KMS-11 (cell line): ENCODE measurements around the gene MACO1.

Experiments used
- H2AFZ ChIP-seq: fragments of 200-600 bp; sonication (generic); 2 replicates; pipeline ENCODE4 v1.6.1; 2016; ENCODE audit warnings: antibody characterized with exemption, mixed run types, low read depth
- H3K27ac ChIP-seq: fragments of 200-600 bp; sonication (generic); 2 replicates; pipeline ENCODE4 v1.6.1; 2016; ENCODE audit warnings: mild to moderate bottlenecking, mixed run types
- H3K27me3 ChIP-seq: fragments of 200-600 bp; sonication (generic); 2 replicates; pipeline ENCODE4 v1.6.1; 2017; ENCODE audit warnings: mild to moderate bottlenecking, low read depth, mixed run types, moderate library complexity; ENCODE audit not compliant: insufficient read depth
- H3K36me3 ChIP-seq: fragments of 200-600 bp; sonication (generic); 2 replicates; pipeline ENCODE4 v1.6.1; 2017; ENCODE audit warnings: mild to moderate bottlenecking, mixed run types; ENCODE audit not compliant: insufficient read depth
- H3K4me1 ChIP-seq: fragments of 200-600 bp; sonication (generic); 2 replicates; pipeline ENCODE4 v1.6.1; 2016; ENCODE audit warnings: mild to moderate bottlenecking, low read depth, mixed run types; ENCODE audit not compliant: poor library complexity, severe bottlenecking
- H3K4me2 ChIP-seq: fragments of 200-600 bp; sonication (generic); 2 replicates; pipeline ENCODE4 v1.7.0; 2016; ENCODE audit warnings: mild to moderate bottlenecking, mixed run types
- H3K4me3 ChIP-seq: fragments of 200-600 bp; sonication (generic); IDR thresholded peaks from 2 replicates; pipeline ENCODE4 v1.6.1; 2017; ENCODE audit warnings: low read depth, low read length, mixed read lengths; ENCODE audit not compliant: insufficient read depth
- H3K79me2 ChIP-seq: fragments of 200-600 bp; sonication (generic); 2 replicates; pipeline ENCODE4 v1.6.1; 2016; ENCODE audit warnings: low read depth, mixed run types; ENCODE audit not compliant: insufficient read depth
- H3K9ac ChIP-seq: fragments of 200-600 bp; sonication (generic); 2 replicates; pipeline ENCODE4 v1.6.1; 2016; ENCODE audit warnings: mild to moderate bottlenecking, mixed run types
- H4K20me1 ChIP-seq: fragments of 200-600 bp; sonication (generic); 2 replicates; pipeline ENCODE4 v1.6.1; 2016; ENCODE audit warnings: mild to moderate bottlenecking, mixed run types; ENCODE audit not compliant: insufficient read depth
- CTCF ChIP-seq: fragments of 200-600 bp; sonication (generic); conservative IDR thresholded peaks from 2 replicates; pipeline ENCODE4 v1.6.1; 2017; ENCODE audit warnings: low read depth, mild to moderate bottlenecking, antibody characterized with exemption, low read length, moderate library complexity, mixed read lengths

MACO1 gene

GRCh38 chr1:25532970-25533369 lies 102.3 kb downstream of the MACO1 start:
- no peaks in the 10 kb centered on the region for H3K4me1 ChIP-seq
- no peaks in the 10 kb centered on the region for H4K20me1 ChIP-seq
- no peak overlapping the region for H2AFZ ChIP-seq
- no peaks in the 10 kb centered on the region for H3K36me3 ChIP-seq
- no peak overlapping the region for H3K4me3 ChIP-seq
- no peak overlapping the region for H3K9ac ChIP-seq
- no peak for TF ChIP-seq CTCF
- H3K79me2 ChIP-seq = no peaks in the 10 kb centered on the region
- H3K27me3 ChIP-seq = no peaks in the 10 kb centered on the region
- no peak overlapping the region for H3K4me2 ChIP-seq
- no peak overlapping the region for H3K27ac ChIP-seq

- no peak overlapping the region for H3K9ac ChIP-seq
- no peaks in the 10 kb centered on the region for H3K27me3 ChIP-seq
- no peak overlapping the region for H3K4me2 ChIP-seq
- no peaks in the 10 kb centered on the region for H3K4me1 ChIP-seq
- no peak overlapping the region for H3K4me3 ChIP-seq
- H3K79me2 ChIP-seq = no peaks in the 10 kb centered on the region
- TF ChIP-seq CTCF = no peak
- H3K36me3 ChIP-seq = no peaks in the 10 kb centered on the region
- no peak overlapping the region for H3K27ac ChIP-seq
- H4K20me1 ChIP-seq = no peaks in the 10 kb centered on the region
- no peak overlapping the region for H2AFZ ChIP-seq
Observed at GRCh38 chr1:25533775-25534409, 103.2 kb downstream of the MACO1 start.

- Histone ChIP-seq H3K36me3 (no peaks in the 10 kb centered on the region), H3K27me3 (no peaks in the 10 kb centered on the region), H3K9ac (no peak overlapping the region), H3K27ac (no peak overlapping the region), H3K79me2 (no peaks in the 10 kb centered on the region), H3K4me2 (no peak overlapping the region), H3K4me1 (no peaks in the 10 kb centered on the region), H2AFZ (no peak overlapping the region), H3K4me3 (no peak overlapping the region), H4K20me1 (no peaks in the 10 kb centered on the region)
- TF ChIP-seq CTCF = no peak
Observed at GRCh38 chr1:25534410-25534788, 103.7 kb downstream of the MACO1 start.

- no peak overlapping the region for H2AFZ ChIP-seq
- no peak for TF ChIP-seq CTCF
- H3K27ac ChIP-seq = no peak overlapping the region
- H4K20me1 ChIP-seq = no peaks in the 10 kb centered on the region
- H3K4me1 ChIP-seq = no peaks in the 10 kb centered on the region
- H3K36me3 ChIP-seq = no peaks in the 10 kb centered on the region
- H3K79me2 ChIP-seq = no peaks in the 10 kb centered on the region
- no peak overlapping the region for H3K9ac ChIP-seq
- no peak overlapping the region for H3K4me3 ChIP-seq
- H3K4me2 ChIP-seq = no peak overlapping the region
- H3K27me3 ChIP-seq = no peaks in the 10 kb centered on the region
Observed at GRCh38 chr1:25536124-25536523, 105.4 kb downstream of the MACO1 start.
